Measurements from ENCODE around the gene JAKMIP1. TPM values are rescaled to one million over a fixed set of nuclear protein-coding genes. Genes with fewer than 3 reads are reported as not detected.

JAKMIP1 gene
- total RNA-seq, 4 donors from 2014 or later: 0.67 to 1.3 (median 1.1) TPM

DNA sequence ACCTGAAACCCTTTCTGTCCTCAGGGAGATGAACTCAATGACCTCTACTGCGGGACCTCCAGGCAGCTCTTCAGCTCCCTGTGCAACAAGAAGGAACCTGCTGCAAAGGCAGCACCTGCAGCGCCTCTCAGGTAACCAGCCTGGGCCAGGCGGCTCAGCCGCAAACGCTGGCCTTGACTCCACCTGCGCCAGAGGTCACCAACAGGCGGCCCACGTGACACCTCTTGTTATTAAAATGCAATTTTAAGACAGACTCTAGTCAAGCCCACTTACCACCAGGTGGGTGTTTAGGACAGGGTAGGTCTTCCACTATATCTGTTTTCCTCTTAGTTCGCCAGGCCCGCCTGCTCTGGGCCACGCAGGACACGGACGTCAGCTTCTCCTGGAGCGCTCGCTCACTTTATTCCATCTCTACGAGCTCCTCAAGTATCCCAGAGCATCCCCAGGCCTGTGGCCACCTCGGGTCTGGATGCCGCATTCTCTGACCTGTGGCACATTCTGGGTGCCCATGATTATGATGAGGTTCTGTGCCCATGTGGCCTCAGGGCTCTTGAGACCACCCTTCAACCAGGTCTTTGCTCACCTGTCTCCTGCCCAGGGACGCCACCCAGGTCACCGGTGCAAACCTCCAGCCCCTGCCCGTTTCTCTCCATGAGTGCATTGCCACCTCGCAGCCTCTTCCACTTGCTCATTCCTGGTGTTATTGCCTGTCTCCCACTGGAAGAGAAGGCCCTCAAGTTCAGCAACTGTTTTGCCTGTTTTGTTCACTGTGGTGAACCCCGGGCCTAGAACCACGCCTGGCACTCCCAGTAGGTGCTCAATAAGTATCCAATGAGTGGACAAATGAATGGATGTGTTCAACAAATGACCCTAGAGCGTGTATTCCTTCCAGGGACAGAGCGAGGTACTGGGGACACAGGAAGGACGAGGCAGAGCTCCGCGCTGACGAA is 32.8 kb upstream of the JAKMIP1 start:
- no peak overlapping the region for H3K27ac ChIP-seq
- H3K4me3 ChIP-seq: no peak overlapping the region
- no peak for TF ChIP-seq POLR2A (IDR thresholded peaks at IDR 0.05)
- TF ChIP-seq, protein P1, sequence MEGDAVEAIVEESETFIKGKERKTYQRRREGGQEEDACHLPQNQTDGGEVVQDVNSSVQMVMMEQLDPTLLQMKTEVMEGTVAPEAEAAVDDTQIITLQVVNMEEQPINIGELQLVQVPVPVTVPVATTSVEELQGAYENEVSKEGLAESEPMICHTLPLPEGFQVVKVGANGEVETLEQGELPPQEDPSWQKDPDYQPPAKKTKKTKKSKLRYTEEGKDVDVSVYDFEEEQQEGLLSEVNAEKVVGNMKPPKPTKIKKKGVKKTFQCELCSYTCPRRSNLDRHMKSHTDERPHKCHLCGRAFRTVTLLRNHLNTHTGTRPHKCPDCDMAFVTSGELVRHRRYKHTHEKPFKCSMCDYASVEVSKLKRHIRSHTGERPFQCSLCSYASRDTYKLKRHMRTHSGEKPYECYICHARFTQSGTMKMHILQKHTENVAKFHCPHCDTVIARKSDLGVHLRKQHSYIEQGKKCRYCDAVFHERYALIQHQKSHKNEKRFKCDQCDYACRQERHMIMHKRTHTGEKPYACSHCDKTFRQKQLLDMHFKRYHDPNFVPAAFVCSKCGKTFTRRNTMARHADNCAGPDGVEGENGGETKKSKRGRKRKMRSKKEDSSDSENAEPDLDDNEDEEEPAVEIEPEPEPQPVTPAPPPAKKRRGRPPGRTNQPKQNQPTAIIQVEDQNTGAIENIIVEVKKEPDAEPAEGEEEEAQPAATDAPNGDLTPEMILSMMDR (IDR thresholded peaks at IDR 0.05): no peak
- intact Hi-C loops (cut with DNase I): no loop called here
- WGBS, 2 donors: 76 to 82% methylated on average over 19 of the region's 30 CpGs
- H3K27me3 ChIP-seq: peaks cover 0 to 36% (median 0%) of the 10 kb centered on the region in 4 donors
- no peaks in the 10 kb centered on the region for H3K36me3 ChIP-seq
- no peaks in the 10 kb centered on the region for H3K9me3 ChIP-seq
- DNase-seq: no peak
- H3K4me1 ChIP-seq: no peaks in the 10 kb centered on the region

DNA sequence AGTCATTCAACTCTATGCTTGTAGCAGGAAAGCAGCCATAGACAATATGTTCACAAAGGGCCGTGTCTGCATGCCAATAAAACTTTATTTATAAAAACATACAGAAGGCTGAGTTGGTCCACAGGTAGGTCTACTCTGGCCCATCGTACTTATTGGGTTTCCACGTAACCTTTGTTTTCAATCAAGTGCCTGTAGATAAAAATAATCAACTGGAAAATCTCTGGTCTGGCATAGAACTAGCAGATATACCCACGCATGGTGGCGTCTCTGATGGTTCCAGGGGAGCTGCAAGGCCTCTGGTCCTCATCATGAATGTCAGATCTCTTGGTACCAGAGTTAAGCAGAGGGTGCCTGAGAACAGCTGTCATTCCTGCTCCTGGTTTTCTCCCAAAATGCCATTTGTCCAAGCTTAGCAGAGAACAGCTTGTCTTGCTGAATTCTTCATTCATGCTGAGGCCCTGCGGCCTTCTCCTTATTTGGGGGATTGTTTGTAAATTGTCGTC is 31.4 kb upstream of the JAKMIP1 start:
- Histone ChIP-seq H3K27ac (no peak overlapping the region), H3K36me3 (no peaks in the 10 kb centered on the region), H3K27me3 (peaks cover 0 to 50% (median 0%) of the 10 kb centered on the region in 4 donors), H3K9me3 (no peaks in the 10 kb centered on the region), H3K4me3 (no peak overlapping the region), H3K4me1 (no peaks in the 10 kb centered on the region)
- 75 to 79% methylated on average over 7 of the region's 7 CpGs for WGBS, 2 donors
- TF ChIP-seq POLR2A (IDR thresholded peaks at IDR 0.05): no peak
- TF ChIP-seq, protein P1 (IDR thresholded peaks at IDR 0.05): no peak
- intact Hi-C loops (cut with DNase I): no loop called here
- DNase-seq: no peak

DNA sequence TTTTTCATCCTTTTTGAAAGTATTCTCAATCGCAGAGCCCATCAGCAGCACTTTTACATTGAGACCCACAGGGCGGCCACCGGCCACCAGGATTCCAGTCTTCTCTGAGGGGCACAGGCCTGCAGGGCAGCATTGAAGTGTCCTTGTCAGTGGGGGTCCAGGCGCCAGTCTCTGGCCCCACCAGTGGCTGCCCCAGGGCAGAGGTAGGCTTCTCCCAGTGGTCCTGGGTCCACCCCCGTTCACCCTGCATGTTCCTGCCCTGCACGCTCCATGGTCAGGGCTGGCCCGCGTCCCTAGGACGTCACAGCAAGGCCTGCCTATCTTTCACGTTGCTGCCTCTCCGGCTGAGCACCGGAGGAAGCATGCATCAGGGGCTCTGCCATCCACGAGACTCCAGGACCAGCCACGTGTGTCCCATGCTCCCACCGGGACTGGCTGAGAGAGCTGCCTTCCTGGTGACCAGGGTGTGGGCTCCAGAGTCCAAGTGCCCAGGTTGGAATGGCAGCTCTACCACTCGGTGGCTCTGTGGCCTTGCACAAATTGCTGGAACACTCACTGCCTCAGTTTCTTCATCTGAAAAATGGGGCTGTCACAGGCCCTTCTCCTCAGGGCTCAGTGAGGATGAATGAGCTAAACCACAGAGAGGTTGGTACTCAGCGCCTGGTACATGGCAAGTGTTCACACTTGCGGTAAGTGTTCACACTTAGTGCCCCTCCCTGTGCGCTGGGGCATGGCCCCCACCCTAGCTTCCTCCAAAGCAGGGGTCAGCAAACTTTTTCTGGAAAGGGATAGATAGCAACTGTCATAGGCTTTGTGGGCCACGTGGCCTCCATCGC is 30.7 kb upstream of the JAKMIP1 start:
- H3K36me3 ChIP-seq: no peaks in the 10 kb centered on the region
- WGBS, 2 donors: 89 to 92% methylated on average over 7 to 8 of the region's 21 CpGs
- TF ChIP-seq, protein P1 (IDR thresholded peaks at IDR 0.05): no peak
- no peak for TF ChIP-seq POLR2A (IDR thresholded peaks at IDR 0.05)
- no peaks in the 10 kb centered on the region for H3K4me1 ChIP-seq
- no peak overlapping the region for H3K27ac ChIP-seq
- H3K9me3 ChIP-seq: no peaks in the 10 kb centered on the region
- intact Hi-C loops (cut with DNase I): no loop called here
- peaks cover 0 to 56% (median 0%) of the 10 kb centered on the region in 4 donors for H3K27me3 ChIP-seq
- no peak overlapping the region for H3K4me3 ChIP-seq
- DNase-seq: no peak

DNA sequence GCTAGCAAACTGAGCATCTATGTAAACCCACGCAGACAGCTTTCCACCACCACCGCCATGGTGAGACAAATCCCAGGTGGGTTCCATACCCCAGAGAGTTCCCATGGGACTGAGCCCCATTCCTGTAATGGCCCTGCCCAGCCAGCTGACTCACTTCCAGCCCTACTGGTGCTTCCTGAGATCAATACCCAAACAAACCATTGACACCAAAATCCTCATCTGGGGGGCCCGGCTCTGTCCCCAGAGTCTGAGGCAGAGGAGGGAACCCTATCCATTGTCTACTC is 30.1 kb upstream of the JAKMIP1 start:
- Histone ChIP-seq H3K4me1 (no peaks in the 10 kb centered on the region), H3K36me3 (no peaks in the 10 kb centered on the region), H3K27me3 (peaks cover 0 to 56% (median 0%) of the 10 kb centered on the region in 4 donors), H3K9me3 (no peaks in the 10 kb centered on the region), H3K27ac (no peak overlapping the region), H3K4me3 (no peak overlapping the region)
- DNase-seq: no peak
- TF ChIP-seq, protein P1 (IDR thresholded peaks at IDR 0.05): no peak
- no peak for TF ChIP-seq POLR2A (IDR thresholded peaks at IDR 0.05)
- intact Hi-C loops (cut with DNase I): no loop called here
- WGBS, 2 donors: 53 to 58% methylated on average over 2 to 3 of the region's 3 CpGs

Measured in esophagus squamous epithelium (tissue), 5 donors.